HG03139 (cell line): ENCODE results near the gene ELOVL3.
"Not testable (repeated sequence)": the region's sequence is repeated elsewhere in the genome, so short reads cannot be mapped to it uniquely, and the experiment has no call there.

Experiments
- ATAC-seq: cut with Tn5 transposase; IDR thresholded peaks from one replicate; pipeline ENCODE4 v1.9.1; 2021; ENCODE audit not compliant: unreplicated experiment

ELOVL3 gene, protein sequence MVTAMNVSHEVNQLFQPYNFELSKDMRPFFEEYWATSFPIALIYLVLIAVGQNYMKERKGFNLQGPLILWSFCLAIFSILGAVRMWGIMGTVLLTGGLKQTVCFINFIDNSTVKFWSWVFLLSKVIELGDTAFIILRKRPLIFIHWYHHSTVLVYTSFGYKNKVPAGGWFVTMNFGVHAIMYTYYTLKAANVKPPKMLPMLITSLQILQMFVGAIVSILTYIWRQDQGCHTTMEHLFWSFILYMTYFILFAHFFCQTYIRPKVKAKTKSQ

DNA sequence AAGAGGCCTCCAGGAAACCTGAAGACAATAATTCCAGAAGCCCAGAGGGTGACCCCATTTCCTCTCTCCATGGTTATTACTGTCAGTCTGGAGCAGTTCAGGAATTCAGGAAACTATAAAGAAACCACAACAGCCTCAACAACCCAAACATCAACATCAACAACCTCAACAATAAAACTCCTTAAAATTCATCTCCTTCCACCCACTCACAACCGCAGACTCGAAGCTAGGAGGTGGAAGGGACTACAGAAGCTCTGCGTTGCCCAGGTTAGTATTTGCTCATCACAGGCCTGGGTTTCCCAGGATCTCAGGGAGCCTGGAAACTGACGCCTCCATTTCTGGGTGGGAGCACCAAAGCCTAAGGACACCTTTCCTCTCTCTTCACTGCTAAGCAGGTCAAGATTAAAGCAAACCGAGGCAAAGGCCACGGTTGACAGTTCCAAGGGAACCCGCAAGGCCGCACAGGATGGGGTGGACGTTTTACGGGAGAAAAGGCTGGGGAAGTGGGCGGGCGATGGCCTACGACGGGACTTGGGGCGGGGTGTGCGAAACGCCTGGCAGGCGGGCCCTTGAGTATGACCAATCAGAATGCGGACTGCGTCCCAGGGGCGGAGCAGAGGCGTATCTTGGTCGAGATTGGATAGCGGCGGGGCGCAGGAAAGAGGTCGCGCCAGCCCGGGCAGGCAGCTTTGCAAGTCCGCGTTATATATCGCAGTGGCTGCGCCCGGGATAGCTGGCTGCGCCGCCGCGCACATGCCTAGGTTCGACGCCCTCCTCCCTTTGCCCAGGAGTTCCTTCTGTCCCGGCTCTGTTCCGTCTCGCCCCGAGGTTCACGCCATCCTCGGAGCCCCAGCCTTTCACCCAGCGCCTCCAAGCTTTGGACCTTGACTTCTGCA lies at the start of gene ELOVL3:
ELOVL3 (plus strand) TSS at position 654 of the 896 bp plus-strand sequence. CDS start 250 bp downstream, outside the sequence.
- ATAC-seq: peak; percentile 94

DNA sequence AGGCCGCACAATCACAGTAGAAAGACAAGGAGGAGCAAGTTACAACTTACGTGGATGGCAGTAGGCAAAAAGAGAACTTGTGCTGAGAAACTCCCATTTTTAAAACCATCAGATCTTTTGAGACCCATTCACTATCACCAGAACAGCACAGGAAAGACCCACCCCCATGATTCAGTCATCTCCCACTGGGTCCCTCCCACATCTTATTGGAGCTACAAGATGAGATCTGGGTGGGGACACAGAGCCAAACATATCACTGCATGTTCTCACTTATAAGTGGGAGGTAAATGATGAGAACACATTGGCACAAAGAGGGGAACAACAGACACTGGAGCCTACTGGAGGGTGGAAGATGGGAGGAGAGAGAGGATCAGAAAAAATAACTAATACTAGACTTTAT lies 41.5 kb upstream of the ELOVL3 start:
- no peak for ATAC-seq

DNA sequence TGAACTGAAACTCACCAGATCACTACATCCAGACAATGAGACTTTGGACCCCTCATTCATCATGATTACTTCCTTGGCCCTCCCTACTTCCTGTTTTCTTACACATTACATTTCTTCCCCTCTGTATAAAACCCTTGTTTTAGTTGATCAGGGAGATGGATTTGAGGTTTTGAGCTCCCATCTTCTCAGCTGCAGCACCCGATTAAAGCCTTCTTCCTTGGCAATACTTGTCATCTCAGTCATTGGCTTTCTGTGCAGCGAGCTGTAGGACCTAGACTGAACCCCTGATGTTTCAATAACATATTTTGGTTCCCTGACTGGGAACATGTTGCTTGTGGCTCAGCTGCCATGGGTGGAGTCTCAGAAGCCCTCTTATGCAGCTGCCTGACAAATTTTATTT lies 40.8 kb upstream of the ELOVL3 start:
- no peak for ATAC-seq

DNA sequence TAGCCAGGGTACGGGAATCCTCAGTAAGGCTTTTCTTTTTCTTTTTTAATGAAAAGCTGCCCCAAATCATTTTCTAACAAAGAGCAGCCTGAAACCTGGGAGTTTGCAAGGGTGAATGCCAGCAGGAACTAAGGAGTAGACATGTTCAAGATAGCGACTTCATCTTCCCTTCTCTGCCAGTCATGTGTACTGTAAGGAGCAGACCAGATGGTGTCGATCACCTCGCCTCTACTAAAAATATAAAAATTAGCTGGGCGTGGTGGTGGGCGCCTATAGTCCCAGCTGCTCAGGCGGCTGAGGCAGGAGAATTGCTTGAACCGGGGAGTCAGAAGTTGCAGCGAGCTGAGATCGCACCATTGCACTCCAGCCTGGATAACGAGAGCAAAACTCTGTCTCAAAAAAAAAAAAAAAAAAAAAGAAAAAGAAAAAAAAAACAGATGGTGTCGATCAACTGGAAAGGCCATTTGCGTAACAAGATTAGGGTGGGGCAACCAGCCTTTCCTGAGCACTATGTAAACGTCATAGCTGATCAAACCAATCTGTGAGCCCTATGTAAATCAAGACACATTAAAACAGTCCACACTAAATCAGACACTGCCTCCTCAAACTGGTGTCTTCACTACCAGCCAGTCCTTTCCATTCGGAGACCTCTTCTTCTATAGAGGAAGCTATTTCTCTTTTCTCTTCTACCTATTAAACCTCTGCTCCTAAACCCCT lies 40.1 kb upstream of the ELOVL3 start:
- no peak for ATAC-seq

DNA sequence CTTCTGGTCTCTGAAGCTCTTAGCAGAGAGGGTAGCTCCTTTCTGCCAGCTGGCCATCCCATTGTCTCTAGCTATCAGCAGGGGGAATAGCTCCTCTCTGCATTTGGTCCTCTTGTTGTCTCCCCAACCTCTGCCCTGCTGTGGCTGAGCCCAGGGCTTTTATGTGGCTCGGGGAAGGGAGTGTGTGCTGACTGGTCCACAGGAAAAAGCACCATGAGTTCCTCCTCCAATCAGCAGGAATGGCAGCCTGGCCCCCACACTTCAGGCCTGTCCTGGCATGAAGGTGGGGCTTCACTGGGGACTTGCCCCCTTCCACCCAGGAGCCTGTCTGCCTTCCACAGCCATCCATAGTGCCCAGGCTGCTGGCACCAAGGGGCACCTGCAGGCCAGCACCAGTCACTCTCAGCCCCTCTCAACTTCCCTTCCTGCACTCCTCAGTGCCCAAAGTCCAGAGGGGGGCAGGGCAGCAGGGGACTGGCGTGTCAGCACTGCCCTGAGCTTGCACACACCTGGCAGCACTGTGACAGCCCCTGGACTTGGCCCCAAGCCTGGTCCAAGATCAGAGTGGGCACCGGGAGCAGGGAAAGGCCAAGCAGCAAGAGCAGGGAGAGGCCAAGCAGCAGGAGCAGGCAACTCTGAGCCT lies 37.7 kb upstream of the ELOVL3 start:
- no peak for ATAC-seq

DNA sequence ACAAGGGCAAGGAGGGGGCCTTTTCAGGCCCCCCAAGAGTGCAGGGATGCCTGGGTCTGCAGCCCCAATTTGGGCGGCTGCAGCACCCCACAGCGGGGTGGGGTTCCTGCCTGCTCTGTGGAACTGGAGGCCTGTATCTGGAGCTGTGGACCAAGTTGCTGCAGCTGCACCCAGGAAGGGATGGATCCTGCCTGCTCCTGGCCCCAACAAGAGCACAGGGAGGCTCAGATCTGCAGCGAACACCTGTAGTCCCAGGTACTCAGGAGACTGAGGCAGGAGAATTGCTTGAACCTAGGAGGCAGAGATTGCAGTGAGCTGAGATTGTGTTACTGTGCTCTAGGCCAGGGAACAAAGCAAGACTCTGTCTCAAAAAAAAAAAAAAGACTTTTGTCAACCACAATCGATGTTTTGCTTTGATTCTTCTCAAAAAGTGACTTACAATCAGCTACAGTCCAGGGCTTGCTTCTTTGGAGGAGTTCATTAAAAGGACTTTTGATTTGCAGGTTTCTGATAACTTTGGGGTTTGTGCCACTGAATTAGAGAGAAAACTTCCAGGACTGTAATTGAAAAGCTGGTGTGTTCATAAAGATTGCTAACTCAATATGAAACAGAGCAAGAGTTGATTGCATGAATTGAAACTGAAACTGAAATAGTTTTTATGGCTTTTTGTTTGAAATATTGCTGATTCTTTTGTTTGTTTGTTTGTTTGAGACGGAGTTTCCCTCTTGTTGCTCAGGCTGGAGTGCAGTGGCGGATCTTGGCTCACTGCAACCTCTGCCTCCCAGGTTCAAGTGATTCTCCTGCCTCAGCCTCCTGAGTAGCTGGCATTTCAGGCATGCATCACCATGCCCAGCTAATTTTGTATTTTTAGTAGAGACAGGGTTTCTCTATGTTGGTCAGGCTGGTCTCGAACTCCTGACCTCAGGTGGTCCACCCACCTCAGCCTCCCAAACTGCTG lies 36.9 kb upstream of the ELOVL3 start:
- not testable (repeated sequence) for ATAC-seq

DNA sequence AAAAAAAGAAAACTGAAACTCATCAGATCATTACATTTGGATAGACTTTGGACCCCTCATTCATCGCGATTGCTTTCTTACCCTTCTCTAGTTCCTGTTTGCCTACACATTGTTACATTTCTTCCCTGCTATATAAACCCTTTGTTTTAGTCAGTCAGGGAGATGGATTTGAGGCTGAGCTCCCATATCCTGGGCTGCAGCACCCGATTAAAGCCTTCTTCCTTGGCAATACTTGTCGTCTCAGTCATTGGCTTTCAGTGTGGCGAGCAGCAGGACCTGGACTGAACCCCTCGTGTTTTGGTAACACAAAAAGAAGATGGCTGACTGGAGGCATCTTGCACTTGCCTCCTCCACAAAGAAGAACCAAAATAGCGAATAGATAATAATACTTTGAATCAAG lies 34.1 kb upstream of the ELOVL3 start:
- no peak for ATAC-seq

DNA sequence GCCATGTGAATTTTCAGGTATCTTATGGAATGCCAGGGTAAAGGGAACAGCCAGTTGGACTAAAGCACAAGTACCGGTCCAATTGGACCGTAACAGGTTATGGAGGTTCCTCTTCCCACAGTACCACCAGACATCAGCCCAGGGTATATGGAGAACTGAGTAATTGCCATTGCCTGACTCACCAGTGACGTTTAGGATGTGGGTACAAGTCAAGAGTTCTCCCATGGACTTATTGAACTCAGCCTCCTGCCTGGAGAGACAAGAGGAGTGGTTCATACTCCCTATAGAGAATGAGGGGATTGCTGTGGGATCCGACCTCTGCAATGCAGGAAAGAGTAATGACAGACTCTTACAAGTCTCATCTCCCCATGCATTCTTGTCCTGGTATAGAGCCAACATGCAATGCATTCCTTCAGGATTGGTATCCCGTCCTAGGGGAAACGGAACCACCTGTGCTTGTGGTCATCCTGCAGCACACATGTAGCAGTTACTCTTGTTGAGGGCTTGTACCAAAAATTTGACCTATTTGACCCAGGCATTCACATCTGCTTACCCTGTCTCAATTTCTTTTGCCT lies 30.7 kb upstream of the ELOVL3 start:
- no peak for ATAC-seq

DNA sequence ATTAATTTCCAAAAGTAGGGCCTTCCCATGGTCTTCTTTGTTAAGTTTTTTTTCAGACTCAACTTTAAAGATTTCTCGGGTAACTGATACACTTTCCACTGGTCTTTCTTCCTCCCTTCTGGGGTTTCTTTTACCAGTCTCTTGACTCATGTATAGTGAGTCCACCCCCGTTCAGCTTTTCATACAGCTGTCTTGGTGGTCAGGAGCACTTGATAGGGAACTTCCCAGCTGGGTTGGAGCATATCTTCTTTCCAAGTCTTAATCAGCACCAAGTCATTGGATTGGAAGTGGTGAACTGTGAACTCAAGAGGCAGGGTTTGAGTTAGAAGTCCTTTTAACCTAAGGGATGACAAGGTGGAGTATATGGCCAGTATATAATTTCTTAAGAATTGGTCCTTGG lies 29.2 kb upstream of the ELOVL3 start:
- no peak for ATAC-seq

DNA sequence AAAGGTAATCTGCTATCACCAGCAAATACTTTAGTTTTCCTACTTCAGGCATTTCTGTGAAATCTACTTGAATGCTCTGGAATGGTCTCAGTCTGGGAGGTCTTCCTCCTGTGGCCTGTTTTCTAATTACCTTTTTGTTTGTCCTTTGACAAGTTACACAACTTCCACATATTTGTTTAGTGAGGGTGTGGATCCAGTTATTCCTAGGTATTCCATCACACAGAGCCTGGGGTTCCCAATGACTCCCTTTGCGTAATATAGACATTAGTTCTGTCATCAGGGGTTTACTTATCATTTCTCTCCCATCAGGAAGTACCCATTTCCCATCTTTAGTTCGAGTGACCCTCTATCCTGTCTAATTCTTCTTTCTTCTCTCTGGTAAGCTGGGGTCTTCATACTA lies 28.1 kb upstream of the ELOVL3 start:
- ATAC-seq: no peak

DNA sequence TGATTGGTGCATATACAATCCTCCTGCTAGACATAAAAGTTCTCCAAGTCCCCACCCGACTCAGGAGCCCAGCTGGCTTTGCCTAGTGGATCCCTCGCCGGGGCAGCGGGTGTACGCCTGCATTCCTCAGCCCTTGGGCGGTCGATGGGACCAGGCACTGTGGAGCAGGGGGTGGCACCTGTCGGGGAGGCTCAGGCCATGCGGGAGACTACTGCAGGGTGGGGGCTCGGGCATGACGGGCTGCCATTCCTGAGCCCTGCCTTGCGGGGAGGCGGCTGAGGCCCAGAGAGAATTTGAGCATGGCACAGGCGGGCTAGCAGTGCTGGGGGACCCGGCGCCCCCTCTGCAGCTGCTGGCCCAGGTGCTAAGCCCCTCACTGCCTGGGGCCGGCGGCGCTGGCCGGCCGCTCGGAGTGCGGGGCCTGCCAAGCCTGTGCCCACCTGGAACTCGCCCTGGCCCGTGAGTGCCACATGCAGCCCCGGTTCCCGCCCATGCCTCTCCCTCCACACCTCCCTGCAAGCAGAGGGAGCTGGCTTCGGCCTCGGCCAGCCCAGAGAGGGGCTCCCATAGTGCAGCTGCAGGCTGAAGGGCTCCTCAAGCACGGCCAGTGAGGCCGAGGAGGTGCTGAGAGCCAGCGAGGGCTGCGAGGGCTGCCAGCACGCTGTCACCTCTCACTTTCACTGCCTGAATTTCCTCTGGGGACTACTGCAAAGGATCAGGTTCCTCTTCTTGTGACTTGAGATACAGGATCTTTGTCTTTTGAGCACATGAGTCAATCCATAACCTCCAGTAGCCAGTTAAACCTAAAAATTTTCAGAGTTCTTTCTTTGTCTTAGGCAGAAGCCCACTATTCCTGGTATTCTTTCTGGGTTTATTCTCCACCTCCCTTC lies 25.1 kb upstream of the ELOVL3 start:
- ATAC-seq: no peak

DNA sequence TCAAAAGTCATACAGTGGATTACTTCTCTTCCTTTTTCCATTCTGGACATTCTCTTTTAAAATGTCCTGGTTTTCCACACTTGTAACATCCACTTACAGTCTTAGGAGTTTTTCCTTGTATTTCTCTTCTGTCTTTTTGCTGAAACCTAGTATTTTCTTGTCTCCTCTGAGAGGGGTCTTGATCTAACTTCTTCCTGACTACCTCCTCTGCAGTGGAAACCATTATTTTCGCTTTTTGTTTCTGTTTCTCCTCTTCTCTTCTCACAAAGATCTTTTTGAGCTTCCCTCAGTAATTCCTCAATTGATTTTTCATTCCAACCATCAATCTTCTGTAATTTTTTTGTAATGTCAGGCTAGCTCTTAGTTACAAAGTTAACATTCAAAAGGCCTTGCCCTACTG lies 23.7 kb upstream of the ELOVL3 start:
- ATAC-seq: no peak

DNA sequence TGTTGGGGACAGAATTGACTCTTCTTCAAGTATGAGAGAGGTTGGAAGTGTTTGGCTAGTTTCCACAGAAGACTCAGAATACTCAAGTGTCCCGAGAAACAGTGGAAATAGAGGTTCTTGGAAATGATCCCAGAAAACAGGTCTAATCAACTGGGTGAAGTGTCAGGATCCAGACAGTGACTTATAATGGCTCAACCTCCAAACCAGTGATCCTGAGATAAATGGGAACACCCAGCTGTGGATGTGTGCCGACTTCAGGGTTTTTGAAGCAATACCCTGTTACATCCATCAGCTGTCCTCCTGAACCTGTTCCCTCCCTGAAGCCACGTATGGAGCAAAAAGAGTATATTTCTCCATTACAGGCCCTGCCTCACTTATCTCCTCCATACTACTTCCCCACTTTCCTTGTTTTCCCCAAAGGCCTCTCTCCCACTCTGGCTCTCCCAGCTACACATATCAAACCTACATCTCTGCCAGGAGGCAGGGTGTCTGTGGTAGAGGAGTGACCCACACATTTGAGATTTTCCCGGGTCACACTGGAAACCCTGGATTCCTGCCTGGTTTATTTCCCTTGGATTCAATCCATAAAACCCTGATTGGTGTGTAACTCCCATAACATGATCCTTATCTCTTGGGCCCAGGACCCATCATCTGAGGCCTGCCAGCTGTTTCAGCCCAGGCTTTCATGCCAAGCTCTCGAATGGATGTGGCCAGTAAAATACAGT lies 17.6 kb upstream of the ELOVL3 start:
- ATAC-seq: no peak

DNA sequence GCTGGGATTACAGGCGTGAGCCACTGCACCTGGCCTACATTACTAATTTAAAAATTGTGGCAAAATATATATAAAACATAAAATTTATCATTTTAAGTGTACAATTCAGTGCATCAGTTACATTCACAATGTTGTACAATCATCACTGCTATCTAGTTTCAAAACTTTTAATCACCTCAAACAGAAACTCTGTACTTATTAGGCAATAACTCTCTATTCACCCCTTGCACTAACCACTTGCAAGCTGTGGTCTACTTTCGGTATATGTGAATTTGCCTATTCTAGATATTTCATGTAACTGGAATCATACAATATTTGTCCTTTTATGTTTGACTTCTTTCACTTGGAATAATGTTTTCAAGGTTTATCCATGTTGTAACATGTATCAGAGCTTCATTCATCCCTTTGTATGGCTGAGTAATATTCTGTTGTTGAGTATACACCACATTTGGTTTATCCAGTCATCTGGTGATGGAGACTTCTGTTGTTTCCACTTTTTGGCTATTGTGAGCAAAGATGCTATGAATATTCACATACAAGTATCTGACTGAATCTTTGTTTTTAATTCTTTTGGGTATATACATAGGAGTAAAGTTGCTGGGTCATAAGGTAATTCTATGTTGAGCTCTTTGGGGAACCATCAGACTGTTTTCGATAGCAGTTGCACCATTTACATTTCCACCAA lies 14.3 kb upstream of the ELOVL3 start:
- ATAC-seq: no peak

DNA sequence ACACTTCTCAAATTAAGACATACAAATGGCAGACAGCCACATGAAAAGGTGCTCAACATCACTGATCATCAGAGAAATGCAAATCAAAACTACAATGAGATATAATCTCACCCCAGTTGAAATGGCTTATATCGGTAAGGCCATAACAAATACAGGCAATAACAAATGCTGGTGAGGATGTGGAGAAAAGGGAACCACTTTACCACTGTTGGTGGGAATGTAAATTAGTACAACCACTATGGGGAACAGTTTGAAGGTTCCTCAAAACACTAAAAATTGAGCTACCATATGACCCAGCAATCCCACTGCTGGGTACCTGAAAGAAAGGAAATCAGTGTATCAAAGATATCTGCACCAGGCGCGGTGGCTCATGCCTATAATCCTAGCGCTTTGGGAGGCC lies 12.5 kb upstream of the ELOVL3 start:
- ATAC-seq: not testable (repeated sequence)

DNA sequence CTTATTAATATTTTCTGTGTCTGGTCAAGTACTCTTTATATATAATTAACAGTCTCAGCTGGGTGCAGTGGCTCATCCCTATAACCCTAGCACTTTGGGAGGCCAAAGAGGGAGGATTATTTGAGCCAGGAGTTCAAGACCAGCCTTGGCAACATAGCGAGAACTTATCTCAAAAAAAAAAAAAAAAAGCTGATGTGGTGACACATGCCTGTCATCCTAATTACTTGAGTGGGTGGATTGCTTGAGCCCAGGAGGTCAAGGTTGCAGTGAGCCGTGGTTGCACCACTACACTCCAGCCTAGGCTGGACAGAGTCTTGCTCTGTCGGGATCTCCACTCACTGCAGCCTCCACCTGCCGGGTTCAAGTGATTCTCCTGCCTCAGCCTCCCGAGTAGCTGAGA lies 6.7 kb upstream of the ELOVL3 start:
- ATAC-seq: no peak

DNA sequence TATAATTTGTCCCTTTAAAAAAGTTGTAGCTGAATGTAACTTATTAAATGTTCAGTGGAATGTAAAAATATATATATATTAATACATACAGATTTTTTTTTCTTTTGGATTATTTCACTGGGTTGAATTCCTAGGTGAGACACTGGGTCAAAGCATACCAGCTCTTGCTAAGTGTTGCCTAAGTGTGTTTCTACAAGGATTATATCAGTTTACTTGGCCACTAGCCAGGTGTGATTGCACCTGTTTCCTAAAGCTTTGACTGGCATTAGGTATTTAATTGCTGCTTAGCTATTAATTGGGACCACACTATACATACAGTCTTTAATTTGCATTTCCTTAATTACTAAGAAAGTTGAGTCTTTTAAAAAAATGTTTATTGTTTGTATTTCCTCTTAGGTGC lies 5.5 kb upstream of the ELOVL3 start:
- no peak for ATAC-seq

DNA sequence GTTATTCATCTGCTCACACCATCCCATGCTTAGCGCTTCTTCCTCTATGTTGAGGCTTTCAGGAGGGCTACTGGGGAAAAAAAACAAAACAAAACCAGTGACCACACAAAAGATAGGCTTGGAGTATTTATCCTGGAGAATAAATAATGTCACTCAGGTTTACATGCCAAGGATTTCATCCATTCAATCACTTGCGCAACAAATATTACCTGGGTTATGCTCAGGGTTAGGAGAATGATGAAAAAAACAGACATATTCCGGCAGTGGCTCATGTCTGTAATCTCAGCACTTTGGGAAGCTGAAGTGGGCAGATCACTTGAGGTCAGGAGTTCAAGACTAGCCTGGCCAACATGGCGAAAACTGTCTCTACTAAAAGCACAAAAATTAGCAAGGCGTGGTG lies 3.3 kb upstream of the ELOVL3 start:
- ATAC-seq: no peak
